ENCODE measurements around the gene CD300C. TPM values are rescaled to one million over a fixed set of nuclear protein-coding genes. Genes with fewer than 3 reads are reported as not detected.

The CD300C gene
- total and polyA plus RNA-seq, 10 of the 15 experiments (the other 5 are each of a cell fraction or from before 2014, with no cell fraction given): 0.12 to 0.38 (median 0.23) TPM; not detected in 3

DNA sequence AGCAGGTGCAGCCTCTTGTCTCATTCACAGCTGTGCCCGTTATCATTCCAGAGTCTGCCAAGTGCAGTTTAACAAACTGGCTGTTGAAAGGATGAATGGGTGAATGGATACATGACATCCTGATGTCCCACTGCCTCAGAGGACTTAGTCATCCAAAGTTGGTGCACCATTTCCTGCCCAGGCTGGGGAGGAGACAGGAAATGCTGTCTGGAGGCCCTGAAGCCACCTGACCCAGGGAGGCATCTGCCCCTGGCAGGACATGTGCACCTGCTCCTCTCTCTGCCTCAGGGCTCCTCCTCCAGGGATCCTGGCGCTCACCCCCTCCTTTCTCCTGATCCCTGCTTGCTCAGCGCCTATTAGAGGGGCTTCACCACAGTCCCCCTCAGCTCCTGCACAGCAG is 1.8 kb upstream of the CD300C start:
- no peaks in the 10 kb centered on the region for H3K36me3 ChIP-seq (ENCODE audit: control insufficient read depth in 2 of 2, insufficient read depth in 2 of 2, low read length in 1 of 2)
- H3K79me2 ChIP-seq (ENCODE audit: control insufficient read depth, insufficient read depth, low read length): no peaks in the 10 kb centered on the region
- SMC1A ChIA-PET (ENCODE audit: uncharacterized antibody, unreplicated experiment): no interaction called here
- WGBS (ENCODE audit: insufficient coverage, insufficient replicate concordance, low lambda C conversion rate, missing lambda C conversion rate): 24% methylated on average over 3 of the region's 3 CpGs
- no peaks in the 10 kb centered on the region; a peak in 2 of 4 replicates for H3K27me3 ChIP-seq (replicated peaks in 1 of 2; ENCODE audit: control insufficient read depth in 2 of 2, insufficient read depth in 2 of 2, low read length in 1 of 2)
- no peaks in the 10 kb centered on the region for H3K4me1 ChIP-seq (ENCODE audit: control insufficient read depth, insufficient read depth, low read length)
- BruUV-seq (replicated peaks): no TSS peak
- no peak overlapping the region for H2AFZ ChIP-seq (ENCODE audit: control insufficient read depth, low read depth, low read length)
- no peak for DNase-seq (ENCODE audit: low read depth, low spot score)
- H3K27ac ChIP-seq (ENCODE audit: control insufficient read depth, insufficient read depth): no peak overlapping the region
- no peak overlapping the region for H3K9ac ChIP-seq (ENCODE audit: control insufficient read depth, insufficient read depth, low read length)
- no peak overlapping the region for H3K4me3 ChIP-seq
- TF ChIP-seq CREB1 (IDR thresholded peaks at IDR 0.05; ENCODE audit: low read depth) (no peak), TBL1XR1 (IDR thresholded peaks at IDR 0.05; ENCODE audit: low read depth, low read length) (no peak), SMAD1 (IDR thresholded peaks at IDR 0.05; ENCODE audit: low read depth, partially characterized antibody) (no peak), ZZZ3 (IDR thresholded peaks at IDR 0.05; ENCODE audit: control insufficient read depth, insufficient read length, low read depth) (no peak), STAT3 (IDR thresholded peaks at IDR 0.05; ENCODE audit: low read depth, low read length) (no peak), GATAD2B (conservative IDR thresholded peaks at IDR 0.05; ENCODE audit: low read depth) (no peak), POLR2A (IDR thresholded peaks at IDR 0.05; ENCODE audit: low read depth, low read length) (no peak)
- TF ChIP-seq, protein P1, sequence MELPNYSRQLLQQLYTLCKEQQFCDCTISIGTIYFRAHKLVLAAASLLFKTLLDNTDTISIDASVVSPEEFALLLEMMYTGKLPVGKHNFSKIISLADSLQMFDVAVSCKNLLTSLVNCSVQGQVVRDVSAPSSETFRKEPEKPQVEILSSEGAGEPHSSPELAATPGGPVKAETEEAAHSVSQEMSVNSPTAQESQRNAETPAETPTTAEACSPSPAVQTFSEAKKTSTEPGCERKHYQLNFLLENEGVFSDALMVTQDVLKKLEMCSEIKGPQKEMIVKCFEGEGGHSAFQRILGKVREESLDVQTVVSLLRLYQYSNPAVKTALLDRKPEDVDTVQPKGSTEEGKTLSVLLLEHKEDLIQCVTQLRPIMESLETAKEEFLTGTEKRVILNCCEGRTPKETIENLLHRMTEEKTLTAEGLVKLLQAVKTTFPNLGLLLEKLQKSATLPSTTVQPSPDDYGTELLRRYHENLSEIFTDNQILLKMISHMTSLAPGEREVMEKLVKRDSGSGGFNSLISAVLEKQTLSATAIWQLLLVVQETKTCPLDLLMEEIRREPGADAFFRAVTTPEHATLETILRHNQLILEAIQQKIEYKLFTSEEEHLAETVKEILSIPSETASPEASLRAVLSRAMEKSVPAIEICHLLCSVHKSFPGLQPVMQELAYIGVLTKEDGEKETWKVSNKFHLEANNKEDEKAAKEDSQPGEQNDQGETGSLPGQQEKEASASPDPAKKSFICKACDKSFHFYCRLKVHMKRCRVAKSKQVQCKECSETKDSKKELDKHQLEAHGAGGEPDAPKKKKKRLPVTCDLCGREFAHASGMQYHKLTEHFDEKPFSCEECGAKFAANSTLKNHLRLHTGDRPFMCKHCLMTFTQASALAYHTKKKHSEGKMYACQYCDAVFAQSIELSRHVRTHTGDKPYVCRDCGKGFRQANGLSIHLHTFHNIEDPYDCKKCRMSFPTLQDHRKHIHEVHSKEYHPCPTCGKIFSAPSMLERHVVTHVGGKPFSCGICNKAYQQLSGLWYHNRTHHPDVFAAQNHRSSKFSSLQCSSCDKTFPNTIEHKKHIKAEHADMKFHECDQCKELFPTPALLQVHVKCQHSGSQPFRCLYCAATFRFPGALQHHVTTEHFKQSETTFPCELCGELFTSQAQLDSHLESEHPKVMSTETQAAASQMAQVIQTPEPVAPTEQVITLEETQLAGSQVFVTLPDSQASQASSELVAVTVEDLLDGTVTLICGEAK (IDR thresholded peaks at IDR 0.05; ENCODE audit: borderline replicate concordance): no peak
- CTCF ChIA-PET: no interaction called here
- H3K9me3 ChIP-seq (replicated peaks; ENCODE audit: control insufficient read depth, insufficient read depth, low read length): no peaks in the 10 kb centered on the region
- FAIRE-seq: no peak
- ATAC-seq: no peak
- H3K4me2 ChIP-seq (ENCODE audit: control insufficient read depth, insufficient read depth): no peak overlapping the region
- RAD21 ChIA-PET (ENCODE audit: unreplicated experiment): no interaction called here
- POLR2A ChIA-PET: no interaction called here
- H4K20me1 ChIP-seq (ENCODE audit: control insufficient read depth, insufficient read depth): no peaks in the 10 kb centered on the region
- intact Hi-C loops (cut with micrococcal nuclease; ENCODE audit: unreplicated experiment): no loop called here
- in situ Hi-C loops (cut with MboI): no loop called here

Data from GM12878 (cell line).